Activated CD4-positive, alpha-beta T cell treated with anti-CD3 and anti-CD28 coated beads for 36 hours (primary cell): ENCODE data around the gene GNAS-AS1. TPM values are rescaled to one million over a fixed set of nuclear protein-coding genes. Genes with fewer than 3 reads are reported as not detected.

Experiments used
- ATAC-seq: fragments of 200-7000 bp; cut with Tn5 transposase; one replicate; pipeline ENCODE4 v1.10.0; 2021; ENCODE audit warnings: mild to moderate bottlenecking, moderate library complexity
- CTCF ChIA-PET: fragments of 350-600 bp; sonication (Branson Sonifier 250); formaldehyde crosslinking; loops from one replicate; lab custom pipeline; 2021; ENCODE audit warnings: antibody characterized with exemption; lab: Charles Lee
- POLR2A ChIA-PET: fragments of 350-600 bp; sonication (Branson Sonifier 250); formaldehyde crosslinking; loops from one replicate; lab custom pipeline; 2021; ENCODE audit warnings: antibody characterized with exemption, inconsistent platforms; lab: Charles Lee
- DNase-seq: peaks from one replicate; pipeline ENCODE4 v3.0.0-alpha.2; 2020
- H3K27ac Mint-ChIP-seq: one replicate; pipeline ENCODE4 v1.8.0; 2021; ENCODE audit warnings: mixed read lengths
- H3K27me3 Mint-ChIP-seq: one replicate; pipeline ENCODE4 v1.8.0; 2021; ENCODE audit warnings: mixed read lengths
- H3K36me3 Mint-ChIP-seq: one replicate; pipeline ENCODE4 v1.8.0; 2021; ENCODE audit warnings: low read depth, mixed read lengths
- H3K4me1 Mint-ChIP-seq: one replicate; pipeline ENCODE4 v1.8.0; 2021; ENCODE audit warnings: mixed read lengths
- H3K4me3 Mint-ChIP-seq: one replicate; pipeline ENCODE4 v1.8.0; 2021; ENCODE audit warnings: mild to moderate bottlenecking, moderate library complexity, mixed read lengths
- H3K9me3 Mint-ChIP-seq: one replicate; pipeline ENCODE4 v1.8.0; 2021; ENCODE audit warnings: low read depth, mixed read lengths
- intact Hi-C, 2 experiments: fragments of 100-400 bp; cut with DNase I in 1 of 2; cut with micrococcal nuclease in 1 of 2; formaldehyde crosslinking; loops; one replicate each; pipeline versions ENCODE4 v1.14.2 to v1.15.1; 2022 to 2024; cut with DNase I, micrococcal nuclease
- total RNA-seq, 2 experiments: library from RNA; stranded (reverse); gene quantifications; one replicate each; pipeline ENCODE4 v1.2.3, GENCODE V29; 2021

GNAS-AS1 gene
- total RNA-seq, 2 experiments from 2014 or later = 1.1 to 1.9 TPM

DNA sequence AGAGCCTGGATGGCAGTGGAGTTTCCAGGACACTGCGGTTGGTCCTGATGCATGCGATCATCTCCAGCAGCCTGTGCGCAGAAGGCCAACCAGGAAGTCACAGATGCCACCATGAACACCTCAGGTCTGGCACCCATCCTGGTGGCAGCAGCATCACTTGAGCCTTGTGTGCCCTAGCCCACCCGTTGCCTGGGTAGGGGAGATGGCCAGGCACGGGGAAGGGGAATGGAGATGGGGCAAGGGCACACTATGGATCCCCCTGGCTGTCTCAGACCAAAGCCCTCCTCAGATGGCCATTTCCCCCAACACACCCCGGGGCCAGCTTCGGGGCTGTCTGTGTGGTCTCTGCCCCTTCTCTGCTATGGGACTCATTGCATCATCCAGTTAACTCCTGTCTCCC, 58.3 kb downstream of the GNAS-AS1 start:
- CTCF ChIA-PET = interaction anchor here (0.6 kb wide), 1 partner anchor 1510 kb away, joined by 3 read pairs; no protein-coding TSS in a partner anchor

DNA sequence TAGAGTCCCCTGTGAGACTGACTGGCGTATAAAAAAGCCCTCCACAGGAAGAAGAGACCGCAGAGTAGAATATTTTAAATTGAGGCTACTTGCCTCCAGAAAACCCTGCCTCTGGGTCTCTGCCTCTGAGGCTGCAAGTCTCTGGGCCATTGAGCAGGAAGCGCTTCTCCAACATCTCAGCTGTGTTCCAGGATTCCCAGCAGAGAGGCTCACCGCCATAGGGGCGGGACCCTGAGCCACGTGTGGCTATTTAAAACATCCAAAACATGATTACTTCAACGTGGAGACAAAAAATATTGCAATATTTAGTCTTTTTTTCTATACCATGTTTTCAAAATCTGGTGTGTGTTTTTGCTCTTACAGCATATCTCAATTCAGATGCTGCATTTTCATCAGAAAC, 59.4 kb downstream of the GNAS-AS1 start:
- Mint-ChIP-seq H3K9me3 (no peaks in the 10 kb centered on the region), H3K4me3 (no peak overlapping the region), H3K36me3 (no peaks in the 10 kb centered on the region), H3K27me3 (peaks cover 9% of the 10 kb centered on the region), H3K27ac (no peak overlapping the region), H3K4me1 (no peaks in the 10 kb centered on the region)
- intact Hi-C loops = no loop called here
- DNase-seq = no peak
- ChIA-PET POLR2A (no interaction called here), CTCF (interaction anchor here (0.8 kb wide), 1 partner anchor 10 kb away, joined by 3 read pairs; no protein-coding TSS in a partner anchor)
- ATAC-seq = no peak

More for the DNA sequence above, 58.3 kb downstream of the GNAS-AS1 start:
- H3K27me3 Mint-ChIP-seq = peaks cover 11% of the 10 kb centered on the region
- H3K9me3 Mint-ChIP-seq = no peaks in the 10 kb centered on the region
- no peaks in the 10 kb centered on the region for H3K36me3 Mint-ChIP-seq
- no peak for DNase-seq
- intact Hi-C loops = no loop called here
- no peak overlapping the region for H3K27ac Mint-ChIP-seq
- H3K4me3 Mint-ChIP-seq = no peak overlapping the region
- no peak for ATAC-seq
- POLR2A ChIA-PET = no interaction called here
- no peaks in the 10 kb centered on the region for H3K4me1 Mint-ChIP-seq

DNA sequence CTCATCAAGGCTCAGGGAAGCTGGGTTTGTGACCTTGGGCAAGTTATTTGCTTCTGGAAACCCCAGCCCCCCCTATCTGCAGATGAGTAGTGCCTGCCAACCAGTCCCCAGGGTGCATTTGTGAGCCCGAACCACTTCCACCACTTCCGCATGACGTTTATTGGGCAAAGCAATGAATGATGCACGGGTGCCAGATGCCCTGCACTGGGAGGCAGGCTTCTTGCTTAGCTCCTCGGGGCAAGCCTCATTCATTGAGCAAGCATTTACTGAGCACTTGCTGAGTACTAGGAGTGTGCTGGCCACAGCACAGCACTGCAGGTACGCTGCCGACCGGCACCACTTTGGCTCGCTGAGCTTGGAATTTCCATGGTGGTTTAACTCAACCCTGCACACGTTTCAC, 60.2 kb downstream of the GNAS-AS1 start:
- Mint-ChIP-seq H3K27ac (no peak overlapping the region), H3K9me3 (no peaks in the 10 kb centered on the region), H3K36me3 (no peaks in the 10 kb centered on the region), H3K4me1 (no peaks in the 10 kb centered on the region), H3K4me3 (no peak overlapping the region), H3K27me3 (peaks cover 9% of the 10 kb centered on the region)
- POLR2A ChIA-PET = no interaction called here
- no peak for DNase-seq
- CTCF ChIA-PET = no interaction called here
- intact Hi-C loops = no loop called here
- no peak for ATAC-seq

DNA sequence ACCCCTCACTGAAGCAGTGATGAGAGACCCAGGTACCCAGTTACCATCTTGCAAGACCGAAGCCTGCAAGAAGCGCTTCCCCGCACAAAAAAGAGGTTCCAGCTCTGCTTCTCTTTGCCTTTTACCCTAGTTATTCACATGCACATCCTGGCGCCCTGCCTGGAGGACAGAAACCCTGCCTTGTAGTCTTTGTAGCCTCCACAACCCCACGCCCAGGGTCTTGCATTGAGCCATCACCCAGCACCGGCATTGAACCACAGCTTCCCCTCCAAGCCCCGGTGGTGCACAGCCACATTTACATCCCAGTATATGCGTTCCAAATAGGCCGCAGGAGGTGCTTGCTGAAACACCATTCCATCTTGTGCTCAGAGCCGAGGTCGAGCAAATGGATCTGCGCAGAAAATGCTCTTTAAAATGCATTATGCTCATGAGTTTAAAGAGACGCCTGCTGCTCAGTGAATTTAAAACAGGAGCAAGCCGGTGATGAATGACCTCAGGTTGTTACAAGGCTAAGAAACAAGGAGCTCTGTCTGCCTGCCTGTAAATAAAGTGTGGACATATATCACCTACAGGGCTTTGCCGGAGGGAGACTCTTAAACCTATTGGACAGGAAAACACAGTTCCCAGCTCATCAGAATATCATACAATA, 61.7 kb downstream of the GNAS-AS1 start:
- intact Hi-C loops = no loop called here
- no peaks in the 10 kb centered on the region for H3K4me1 Mint-ChIP-seq
- H3K9me3 Mint-ChIP-seq = no peaks in the 10 kb centered on the region
- no peak overlapping the region for H3K27ac Mint-ChIP-seq
- no peak for DNase-seq
- ChIA-PET CTCF (interaction anchor here (0.8 kb wide), 1 partner anchor 275 kb away, joined by 3 read pairs; no protein-coding TSS in a partner anchor), POLR2A (no interaction called here)
- no peak for ATAC-seq
- no peak overlapping the region for H3K4me3 Mint-ChIP-seq
- H3K27me3 Mint-ChIP-seq = peaks cover 14% of the 10 kb centered on the region
- no peaks in the 10 kb centered on the region for H3K36me3 Mint-ChIP-seq

DNA sequence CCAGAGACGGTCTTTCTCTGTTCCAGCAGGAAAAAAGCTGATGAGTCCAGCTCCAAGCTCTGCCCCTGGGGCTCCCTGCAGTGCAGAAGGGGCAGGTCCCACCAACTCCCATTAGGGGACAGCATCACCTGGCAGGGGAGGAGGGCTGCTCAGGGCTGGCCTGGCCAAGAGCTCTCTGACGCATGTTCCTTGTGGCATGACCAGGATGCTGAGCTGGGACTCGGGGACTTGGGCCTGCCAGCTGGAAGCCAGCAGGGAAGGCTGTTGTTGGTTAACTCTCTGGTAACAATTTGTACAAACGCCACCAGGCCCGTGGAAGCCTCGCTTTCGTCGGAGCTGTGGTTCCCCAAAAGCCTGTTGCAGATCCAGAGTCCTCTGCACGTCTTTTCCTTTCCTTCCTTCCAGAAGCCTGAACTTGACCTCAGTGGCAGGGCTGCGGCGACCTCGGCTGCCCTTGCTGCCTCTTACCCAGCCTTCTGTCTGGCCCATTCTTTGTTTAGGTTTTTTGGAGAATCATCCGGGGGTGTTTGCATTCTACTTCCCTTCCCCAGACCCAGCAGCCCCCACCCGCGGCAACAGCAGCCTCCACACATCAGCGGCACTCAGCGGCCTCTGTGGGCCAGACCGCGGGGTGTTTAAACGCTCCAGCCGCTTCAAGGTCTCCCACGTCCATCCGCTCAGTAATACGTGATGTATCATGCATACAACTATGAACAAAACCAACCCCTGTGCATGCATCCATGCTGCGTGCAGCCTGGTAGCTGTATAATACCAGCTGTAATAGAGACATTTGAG, 63.3 kb downstream of the GNAS-AS1 start:
- Mint-ChIP-seq H3K36me3 (no peaks in the 10 kb centered on the region), H3K27ac (no peak overlapping the region), H3K4me1 (no peaks in the 10 kb centered on the region), H3K4me3 (no peak overlapping the region), H3K27me3 (peaks cover 18% of the 10 kb centered on the region), H3K9me3 (no peaks in the 10 kb centered on the region)
- ATAC-seq (no peak), DNase-seq (no peak)
- intact Hi-C loops = no loop called here
- CTCF ChIA-PET = no interaction called here
- POLR2A ChIA-PET = interaction anchor here (0.6 kb wide), 1 partner anchor 11 kb away, joined by 3 read pairs; no protein-coding TSS in a partner anchor

DNA sequence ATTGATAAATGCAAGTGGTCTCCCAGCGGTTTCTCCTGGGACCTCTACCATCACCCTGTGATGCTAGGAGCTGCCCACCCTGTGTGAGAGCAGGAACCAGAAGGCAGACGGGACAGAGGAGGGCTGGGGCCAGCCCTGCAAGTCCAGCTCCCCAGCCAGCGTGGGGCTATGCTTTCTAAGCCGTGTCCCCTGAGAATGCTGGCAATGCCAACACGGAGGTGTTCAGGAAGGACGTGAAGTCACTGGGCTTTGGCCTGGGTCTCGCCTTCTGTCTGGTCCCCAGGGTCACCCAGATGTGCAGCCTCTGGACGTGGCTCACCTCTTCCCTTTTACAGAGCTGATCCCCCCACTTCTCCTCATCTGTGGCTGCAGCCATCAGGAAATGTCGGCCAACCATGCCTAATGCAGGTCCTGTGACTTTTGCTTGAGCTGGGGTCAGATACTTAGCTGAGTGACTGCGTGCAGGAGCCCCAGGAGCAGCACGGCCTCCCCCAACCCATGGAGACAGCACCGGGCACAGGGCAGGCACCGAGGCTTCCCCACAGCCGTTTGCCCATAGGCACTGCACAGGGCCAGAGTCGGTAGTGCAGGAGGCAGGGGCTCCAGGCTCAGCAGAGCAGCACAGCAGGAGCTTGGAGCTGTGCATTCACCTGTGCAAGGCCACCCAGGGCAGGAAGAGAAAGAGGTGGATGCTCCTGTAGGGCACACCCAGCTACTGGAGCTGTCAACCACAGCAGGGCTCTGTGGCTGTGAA, 66.2 kb downstream of the GNAS-AS1 start:
- ChIA-PET CTCF (interaction anchor here (0.7 kb wide), 1 partner anchor 361 kb away, joined by 3 read pairs; no protein-coding TSS in a partner anchor), POLR2A (no interaction called here)
- no peaks in the 10 kb centered on the region for H3K4me1 Mint-ChIP-seq
- ATAC-seq (no peak), DNase-seq (no peak)
- no peak overlapping the region for H3K27ac Mint-ChIP-seq
- no peaks in the 10 kb centered on the region for H3K36me3 Mint-ChIP-seq
- peaks cover 26% of the 10 kb centered on the region for H3K27me3 Mint-ChIP-seq
- no peaks in the 10 kb centered on the region for H3K9me3 Mint-ChIP-seq
- no peak overlapping the region for H3K4me3 Mint-ChIP-seq
- intact Hi-C loops = no loop called here

DNA sequence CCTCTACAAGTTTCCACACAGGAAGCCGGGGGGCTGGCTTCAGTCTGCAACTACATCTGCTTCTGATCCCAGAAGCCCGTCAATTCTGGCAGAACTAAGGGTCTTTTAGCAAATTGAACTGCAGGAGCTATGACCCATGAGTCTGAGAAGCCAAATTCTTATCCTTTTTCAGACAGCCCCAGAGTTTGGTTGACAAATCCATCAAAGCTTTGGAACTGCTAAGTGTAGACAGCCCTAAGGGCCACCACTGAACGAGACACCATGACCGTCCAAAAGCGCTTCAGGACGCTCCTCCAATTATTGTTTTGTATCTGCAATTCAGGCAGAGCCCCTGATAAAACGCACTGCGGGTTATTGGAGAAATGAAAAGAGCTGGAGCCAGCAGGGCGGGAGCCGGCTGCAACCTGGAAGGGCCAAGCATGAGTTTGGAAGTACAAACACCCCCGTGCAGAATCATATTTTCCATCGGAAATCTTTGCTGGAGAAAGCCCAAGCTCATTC, 67.1 kb downstream of the GNAS-AS1 start:
- no peak overlapping the region for H3K4me3 Mint-ChIP-seq
- intact Hi-C loops = no loop called here
- POLR2A ChIA-PET = no interaction called here
- H3K4me1 Mint-ChIP-seq = no peaks in the 10 kb centered on the region
- ATAC-seq = no peak
- no peak overlapping the region for H3K27ac Mint-ChIP-seq
- no peaks in the 10 kb centered on the region for H3K9me3 Mint-ChIP-seq
- CTCF ChIA-PET = interaction anchor here (0.6 to 0.7 kb wide), 2 partner anchors 63 to 200 kb away, joined by 3 read pairs; no protein-coding TSS in a partner anchor
- peaks cover 26% of the 10 kb centered on the region for H3K27me3 Mint-ChIP-seq
- DNase-seq = no peak
- H3K36me3 Mint-ChIP-seq = no peaks in the 10 kb centered on the region

DNA sequence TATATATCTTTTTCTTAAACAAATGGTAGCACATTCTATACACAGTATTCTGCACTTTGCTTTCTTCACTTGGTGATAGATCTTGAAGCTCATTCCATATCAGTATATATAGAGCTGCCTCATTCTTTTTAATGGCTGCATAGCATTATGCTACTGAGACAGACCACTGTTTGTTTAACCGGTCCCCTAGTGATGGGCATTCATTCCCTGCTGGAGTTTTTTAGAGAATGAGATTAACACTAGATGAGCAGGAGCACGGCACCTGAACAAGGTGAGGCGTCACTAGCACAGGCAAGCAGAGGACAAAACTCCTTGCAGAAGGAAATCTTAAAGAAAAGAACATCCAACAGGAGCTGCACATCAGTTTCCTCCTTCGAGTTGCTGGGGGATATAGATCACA, 69.6 kb downstream of the GNAS-AS1 start:
- peaks cover 23% of the 10 kb centered on the region for H3K27me3 Mint-ChIP-seq
- no peaks in the 10 kb centered on the region for H3K4me1 Mint-ChIP-seq
- ChIA-PET CTCF (no interaction called here), POLR2A (no interaction called here)
- no peak for DNase-seq
- intact Hi-C loops = no loop called here
- H3K9me3 Mint-ChIP-seq = no peaks in the 10 kb centered on the region
- H3K4me3 Mint-ChIP-seq = no peak overlapping the region
- no peak overlapping the region for H3K27ac Mint-ChIP-seq
- H3K36me3 Mint-ChIP-seq = no peaks in the 10 kb centered on the region
- no peak for ATAC-seq

DNA sequence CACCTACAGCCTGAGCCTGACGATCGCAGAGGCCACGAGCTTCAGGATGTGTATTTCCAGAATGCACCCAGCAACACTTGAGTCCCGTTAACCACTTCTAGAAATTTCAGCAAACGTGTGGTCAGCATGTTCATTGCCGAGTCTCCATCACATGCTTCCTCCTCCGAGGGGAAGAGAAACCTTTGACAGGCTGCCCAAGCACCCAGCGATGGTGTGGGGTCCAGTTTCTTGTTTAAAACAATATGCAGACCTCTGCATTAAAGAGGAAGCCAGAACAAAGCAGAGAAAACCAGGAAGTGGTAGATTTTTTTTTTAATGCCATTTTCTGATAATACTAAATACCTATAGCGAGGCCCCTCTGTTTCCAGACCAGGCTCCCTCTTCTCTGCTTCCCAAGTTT, 71.9 kb downstream of the GNAS-AS1 start:
- ATAC-seq (no peak), DNase-seq (no peak)
- intact Hi-C loops = no loop called here
- Mint-ChIP-seq H3K36me3 (no peaks in the 10 kb centered on the region), H3K4me1 (no peaks in the 10 kb centered on the region), H3K4me3 (no peak overlapping the region), H3K9me3 (no peaks in the 10 kb centered on the region), H3K27ac (no peak overlapping the region), H3K27me3 (peaks cover 19% of the 10 kb centered on the region)
- ChIA-PET POLR2A (no interaction called here), CTCF (interaction anchor here (0.7 kb wide), 1 partner anchor 599 kb away, joined by 3 read pairs; no protein-coding TSS in a partner anchor)

DNA sequence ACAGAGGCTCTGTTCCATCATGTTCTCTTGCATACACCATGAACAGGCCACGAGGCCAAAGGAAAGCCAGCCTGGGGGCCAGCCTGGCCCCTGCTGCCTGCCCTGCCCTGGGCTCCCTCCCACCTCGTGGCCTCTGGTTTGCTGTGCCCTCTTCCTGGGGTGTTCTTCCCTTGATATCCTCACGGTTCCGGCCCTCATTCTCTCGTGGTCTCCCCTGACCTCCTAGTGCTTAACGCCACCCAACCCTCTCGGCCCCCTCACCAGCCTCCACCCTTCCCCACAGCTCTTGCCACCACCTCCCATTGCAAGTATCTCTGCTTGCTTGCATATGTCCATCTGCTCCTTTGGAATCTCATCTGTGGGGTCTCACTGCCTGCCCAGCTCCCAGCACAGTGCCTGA, 73.0 kb downstream of the GNAS-AS1 start:
- POLR2A ChIA-PET = no interaction called here
- Mint-ChIP-seq H3K4me1 (no peaks in the 10 kb centered on the region), H3K9me3 (no peaks in the 10 kb centered on the region), H3K36me3 (no peaks in the 10 kb centered on the region), H3K27ac (no peak overlapping the region), H3K27me3 (peaks cover 13% of the 10 kb centered on the region), H3K4me3 (no peak overlapping the region)
- intact Hi-C loops = no loop called here
- CTCF ChIA-PET = interaction anchor here (1.0 kb wide), 1 partner anchor 34 kb away, joined by 3 read pairs; no protein-coding TSS in a partner anchor
- DNase-seq (no peak), ATAC-seq (no peak)

DNA sequence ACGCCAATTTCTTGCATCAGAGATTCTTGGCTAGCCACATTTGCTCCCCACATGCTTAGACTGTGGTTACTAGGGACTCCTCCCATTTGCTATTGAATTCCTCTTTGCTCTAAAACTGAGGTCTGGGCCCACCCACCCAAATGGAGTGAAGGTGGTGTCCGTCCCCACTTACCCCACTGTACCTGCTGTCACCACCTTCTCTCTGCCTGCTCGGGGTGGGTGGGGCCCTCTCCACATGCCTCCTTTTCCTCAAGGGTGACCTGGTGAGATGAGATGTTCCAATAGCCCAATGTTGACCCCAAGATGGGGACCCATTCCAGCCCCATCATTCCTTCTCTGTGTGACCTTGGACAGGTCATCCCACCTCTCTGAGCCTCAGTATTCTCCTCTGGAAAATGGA, 74.6 kb downstream of the GNAS-AS1 start:
- Mint-ChIP-seq H3K9me3 (no peaks in the 10 kb centered on the region), H3K4me1 (no peaks in the 10 kb centered on the region), H3K27ac (no peak overlapping the region), H3K4me3 (no peak overlapping the region), H3K27me3 (peaks cover 11% of the 10 kb centered on the region), H3K36me3 (no peaks in the 10 kb centered on the region)
- CTCF ChIA-PET = no interaction called here
- DNase-seq (no peak), ATAC-seq (no peak)
- POLR2A ChIA-PET = no interaction called here
- intact Hi-C loops = no loop called here
